HepG2 (cell line): ENCODE measurements around the gene MAP1LC3B. TPM values are rescaled to one million over a fixed set of nuclear protein-coding genes. Genes with fewer than 3 reads are reported as not detected.
A peak's percentile ranks its signal among the peaks of the same experiment; 100 is the strongest.

Source experiments
- ARNTL ChIP-seq: sonication (generic); formaldehyde crosslinking; IDR thresholded peaks from 2 replicates; pipeline ENCODE4 v1.4.0; 2020; ENCODE audit warnings: mild to moderate bottlenecking, missing genetic modification reagents
- CENPX ChIP-seq: sonication (generic); formaldehyde crosslinking; IDR thresholded peaks from 2 replicates; pipeline ENCODE4 v1.9.0; 2021; ENCODE audit warnings: mild to moderate bottlenecking, missing genetic modification reagents, moderate library complexity
- DR1 ChIP-seq: sonication (generic); formaldehyde crosslinking; IDR thresholded peaks from 2 replicates; pipeline ENCODE4 v1.8.0; 2021; ENCODE audit warnings: mild to moderate bottlenecking, missing genetic modification reagents, inconsistent platforms
- EP300 ChIP-seq, 3 experiments: sonication (generic) in 1 of 3; formaldehyde crosslinking in 1 of 3; IDR thresholded peaks; 2 replicates each; pipeline versions ENCODE4 v1.5.1 to v1.6.1; 2011 to 2020; ENCODE audit warnings: low read depth in 2 of 3, low read length in 2 of 3, borderline replicate concordance in 1 of 3, improper control_type of control experiment in 1 of 3, mild to moderate bottlenecking in 1 of 3, missing genetic modification reagents in 1 of 3, moderate library complexity in 1 of 3
- ERF ChIP-seq: IDR thresholded peaks from 2 replicates; pipeline ENCODE4 v1.6.1; 2018; ENCODE audit warnings: missing biosample characterization, missing genetic modification reagents
- EZH2 ChIP-seq: conservative IDR thresholded peaks from 2 replicates; pipeline ENCODE4 v1.6.1; 2012; ENCODE audit warnings: mild to moderate bottlenecking, low read depth, low read length, moderate library complexity
- GABPB1 ChIP-seq: IDR thresholded peaks from 2 replicates; pipeline ENCODE4 v1.6.1; 2016; ENCODE audit warnings: mild to moderate bottlenecking, missing genetic modification reagents, moderate library complexity, missing compliant biosample characterization
- KAT8 ChIP-seq: IDR thresholded peaks from 2 replicates; pipeline ENCODE4 v1.6.1; 2016; ENCODE audit warnings: missing genetic modification reagents, missing compliant biosample characterization
- KLF9 ChIP-seq: IDR thresholded peaks from 2 replicates; pipeline ENCODE4 v1.6.1; 2016; ENCODE audit warnings: low read depth
- MLLT10 ChIP-seq: sonication (generic); formaldehyde crosslinking; IDR thresholded peaks from 2 replicates; pipeline ENCODE4 v1.4.0; 2020; ENCODE audit warnings: missing genetic modification reagents
- MTF1 ChIP-seq: sonication (generic); formaldehyde crosslinking; IDR thresholded peaks from 2 replicates; pipeline ENCODE4 v1.5.0; 2020; ENCODE audit warnings: missing genetic modification reagents
- NFE2L1 ChIP-seq: sonication (generic); formaldehyde crosslinking; IDR thresholded peaks from 2 replicates; pipeline ENCODE4 v1.4.0; 2020; ENCODE audit warnings: missing genetic modification reagents, mild to moderate bottlenecking, borderline replicate concordance
- NR1H2 ChIP-seq: sonication (generic); formaldehyde crosslinking; IDR thresholded peaks from 2 replicates; pipeline ENCODE4 v1.8.1; 2022; ENCODE audit warnings: low read depth, missing genetic modification reagents, borderline replicate concordance
- POLR2AphosphoS2 ChIP-seq: IDR thresholded peaks from 2 replicates; pipeline ENCODE4 v1.6.1; 2011; ENCODE audit warnings: low read depth, low read length, improper control_type of control experiment
- SAFB2 ChIP-seq: sonication (generic); formaldehyde crosslinking; IDR thresholded peaks from 2 replicates; pipeline ENCODE4 v1.5.1; 2020; ENCODE audit warnings: missing genetic modification reagents, low read depth, mild to moderate bottlenecking, borderline replicate concordance
- SRSF1 ChIP-seq: fragments of 200-400 bp; formaldehyde crosslinking; optimal IDR thresholded peaks from 2 replicates; pipeline ENCODE3; 2017; ENCODE audit warnings: mild to moderate bottlenecking, low read depth, low read length, moderate library complexity
- TCF7 ChIP-seq: sonication (generic); IDR thresholded peaks from 2 replicates; pipeline ENCODE4 v1.6.1; 2016; ENCODE audit warnings: antibody characterized with exemption, low read depth
- ZFP37 ChIP-seq: sonication (generic); formaldehyde crosslinking; IDR thresholded peaks from 2 replicates; pipeline ENCODE4 v1.4.0; 2020; ENCODE audit warnings: missing genetic modification reagents, borderline replicate concordance
- ZNF24 ChIP-seq: fragments of 450-650 bp; IDR thresholded peaks from 2 replicates; pipeline ENCODE4 v1.6.1; 2017; ENCODE audit warnings: antibody characterized with exemption, mild to moderate bottlenecking
- ZNF44 ChIP-seq: sonication (generic); formaldehyde crosslinking; IDR thresholded peaks from 2 replicates; pipeline ENCODE4 v1.5.1; 2020; ENCODE audit warnings: mild to moderate bottlenecking, missing genetic modification reagents
- ZNF468 ChIP-seq: sonication (generic); formaldehyde crosslinking; IDR thresholded peaks from 2 replicates; pipeline ENCODE4 v1.8.0; 2022; ENCODE audit warnings: mild to moderate bottlenecking, moderate library complexity, missing genetic modification reagents
- ZNF569 ChIP-seq: sonication (generic); formaldehyde crosslinking; IDR thresholded peaks from 2 replicates; pipeline ENCODE4 v1.5.0; 2020; ENCODE audit warnings: mild to moderate bottlenecking, missing genetic modification reagents, moderate library complexity, borderline replicate concordance
- ZNF652 ChIP-seq: IDR thresholded peaks from 2 replicates; pipeline ENCODE4 v1.6.1; 2016; ENCODE audit warnings: low read depth, borderline replicate concordance
- ZNF761 ChIP-seq: sonication (generic); formaldehyde crosslinking; conservative IDR thresholded peaks from 2 replicates; pipeline ENCODE4 v1.4.0; 2020; ENCODE audit warnings: mild to moderate bottlenecking, missing genetic modification reagents
- polyA plus RNA-seq, 8 experiments: library from polyadenylated mRNA; depleted of rRNA in 3 of 8; stranded (reverse) in 7 of 8; unstranded in 1 of 8; fragments of >200 nt; fragmentation: Illumina TruSeq in 4 of 8; extraction: Trizol in 4 of 8; gene quantifications; 2 replicates each; pipeline versions ENCODE4 v1.2.1 to v1.2.3, GENCODE V29; 2011 to 2016; ENCODE audit warnings: low read depth in 4 of 8, missing spikeins in 1 of 8, mixed read lengths in 1 of 8; ENCODE audit not compliant: insufficient read depth in 1 of 8
- total RNA-seq, 5 experiments: library from RNA; depleted of rRNA; stranded (reverse); fragments of >200 nt; fragmentation: Illumina TruSeq; extraction: Trizol; gene quantifications; 2 replicates each; pipeline ENCODE4 v1.2.3, GENCODE V29; 2016; ENCODE audit warnings: low read depth in 1 of 5
- TF ChIP-seq, protein P1 (sequence below): IDR thresholded peaks from 2 replicates; pipeline ENCODE4 v1.6.1; 2018; ENCODE audit warnings: missing genetic modification reagents, mild to moderate bottlenecking, missing compliant biosample characterization
- TF ChIP-seq, protein P2 (sequence below): sonication (generic); formaldehyde crosslinking; IDR thresholded peaks from 2 replicates; pipeline ENCODE4 v1.8.1; 2023; ENCODE audit warnings: mild to moderate bottlenecking, missing genetic modification reagents
- TF ChIP-seq, protein P3 (sequence below): sonication (generic); IDR thresholded peaks from 2 replicates; pipeline ENCODE4 v1.6.1; 2016; ENCODE audit warnings: low read depth, borderline replicate concordance

MAP1LC3B gene
- total and polyA plus RNA-seq, 2 of the 13 experiments (the other 11 are each of a cell fraction or from before 2014, with no cell fraction given): 15.7 to 37.4 TPM

DNA sequence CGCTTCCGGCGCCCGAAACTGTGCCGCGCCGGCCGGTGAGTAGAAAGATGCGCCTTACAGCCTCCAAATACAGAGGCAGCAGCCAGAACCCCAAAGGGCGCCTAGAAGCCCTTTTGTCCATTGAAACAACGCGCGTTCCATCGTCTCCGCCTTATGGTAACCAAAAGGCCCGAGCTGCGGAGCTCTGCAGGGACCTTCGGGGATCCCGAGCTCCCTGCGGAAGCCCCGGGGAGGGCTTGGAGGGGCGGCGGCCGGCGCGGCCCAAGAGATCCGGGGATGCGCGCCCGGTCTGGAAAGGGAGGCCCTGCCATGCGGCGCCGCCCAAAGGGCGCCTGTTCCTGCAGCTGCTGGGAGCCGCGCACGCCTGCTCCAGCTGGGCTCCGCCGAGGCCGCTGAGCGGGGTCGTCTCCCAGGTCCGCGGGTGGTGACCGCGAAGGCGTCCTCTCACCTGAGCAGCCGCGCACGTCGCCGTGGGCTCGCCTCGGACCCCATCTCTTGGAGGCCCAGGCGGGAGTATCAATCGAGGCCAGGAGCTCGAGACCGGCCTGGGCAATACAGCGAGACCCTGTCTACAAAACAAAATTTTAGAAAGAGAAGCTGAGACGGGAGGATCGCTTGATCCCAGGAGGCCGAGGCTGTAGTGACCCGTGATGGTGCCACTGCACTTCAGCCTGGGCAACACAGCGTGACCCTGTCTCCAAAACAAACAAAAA is 7.8 kb upstream of the MAP1LC3B start (continued):
- TF ChIP-seq SAFB2 (CRISPR knock-in tag) (no peak; the same call in 1 of the 2 replicates), EZH2 (no peak), MTF1 (CRISPR knock-in tag) (peak; percentile 13; the same call in 1 of the 2 replicates), ERF (CRISPR knock-in tag) (peak; percentile 23), ZFP37 (CRISPR knock-in tag) (peak; percentile 17), ZNF652 (CRISPR knock-in tag) (no peak), ARNTL (CRISPR knock-in tag) (peak; percentile 42; the same call in 1 of the 2 replicates), ZNF24 (no peak; the same call in 1 of the 2 replicates), CENPX (CRISPR knock-in tag) (no peak), KLF9 (peak; percentile 55; the same call in 1 of the 2 replicates), ZNF569 (CRISPR knock-in tag) (0 out of 2 replicates have a peak, but pooled peaks have one; percentile 89), EP300 (IDR thresholded peaks at IDR 0.05; ENCODE audit: low read depth in 2 of 2, low read length in 2 of 2) (0 out of 4 replicates have a peak, but pooled peaks of 1 of the 2 experiments have one; percentile 5), EP300 (CRISPR knock-in tag; IDR thresholded peaks at IDR 0.05; ENCODE audit: borderline replicate concordance) (no peak), POLR2AphosphoS2 (no peak), NFE2L1 (no peak), ZNF44 (peak; percentile 46; the same call in 1 of the 2 replicates), TCF7 (0 out of 2 replicates have a peak, but pooled peaks have one; percentile 15), DR1 (CRISPR knock-in tag) (0 out of 2 replicates have a peak, but pooled peaks have one; percentile 0), SRSF1 (peak; percentile 23), NR1H2 (CRISPR knock-in tag) (peak; percentile 63; the same call in 1 of the 2 replicates), KAT8 (CRISPR knock-in tag) (peak; percentile 65; the same call in 1 of the 2 replicates), ZNF761 (CRISPR knock-in tag) (0 out of 2 replicates have a peak, but pooled peaks have one; percentile 11), ZNF468 (CRISPR knock-in tag) (no peak), GABPB1 (peak; percentile 75; the same call in 1 of the 2 replicates), MLLT10 (CRISPR knock-in tag) (no peak)
- TF ChIP-seq, protein P1, sequence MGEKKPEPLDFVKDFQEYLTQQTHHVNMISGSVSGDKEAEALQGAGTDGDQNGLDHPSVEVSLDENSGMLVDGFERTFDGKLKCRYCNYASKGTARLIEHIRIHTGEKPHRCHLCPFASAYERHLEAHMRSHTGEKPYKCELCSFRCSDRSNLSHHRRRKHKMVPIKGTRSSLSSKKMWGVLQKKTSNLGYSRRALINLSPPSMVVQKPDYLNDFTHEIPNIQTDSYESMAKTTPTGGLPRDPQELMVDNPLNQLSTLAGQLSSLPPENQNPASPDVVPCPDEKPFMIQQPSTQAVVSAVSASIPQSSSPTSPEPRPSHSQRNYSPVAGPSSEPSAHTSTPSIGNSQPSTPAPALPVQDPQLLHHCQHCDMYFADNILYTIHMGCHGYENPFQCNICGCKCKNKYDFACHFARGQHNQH (CRISPR knock-in tag): peak; percentile 1; the same call in 1 of the 2 replicates
- TF ChIP-seq, protein P2, sequence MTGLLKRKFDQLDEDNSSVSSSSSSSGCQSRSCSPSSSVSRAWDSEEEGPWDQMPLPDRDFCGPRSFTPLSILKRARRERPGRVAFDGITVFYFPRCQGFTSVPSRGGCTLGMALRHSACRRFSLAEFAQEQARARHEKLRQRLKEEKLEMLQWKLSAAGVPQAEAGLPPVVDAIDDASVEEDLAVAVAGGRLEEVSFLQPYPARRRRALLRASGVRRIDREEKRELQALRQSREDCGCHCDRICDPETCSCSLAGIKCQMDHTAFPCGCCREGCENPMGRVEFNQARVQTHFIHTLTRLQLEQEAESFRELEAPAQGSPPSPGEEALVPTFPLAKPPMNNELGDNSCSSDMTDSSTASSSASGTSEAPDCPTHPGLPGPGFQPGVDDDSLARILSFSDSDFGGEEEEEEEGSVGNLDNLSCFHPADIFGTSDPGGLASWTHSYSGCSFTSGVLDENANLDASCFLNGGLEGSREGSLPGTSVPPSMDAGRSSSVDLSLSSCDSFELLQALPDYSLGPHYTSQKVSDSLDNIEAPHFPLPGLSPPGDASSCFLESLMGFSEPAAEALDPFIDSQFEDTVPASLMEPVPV (CRISPR knock-in tag): peak; percentile 89; the same call in 1 of the 2 replicates
- TF ChIP-seq, protein P3, sequence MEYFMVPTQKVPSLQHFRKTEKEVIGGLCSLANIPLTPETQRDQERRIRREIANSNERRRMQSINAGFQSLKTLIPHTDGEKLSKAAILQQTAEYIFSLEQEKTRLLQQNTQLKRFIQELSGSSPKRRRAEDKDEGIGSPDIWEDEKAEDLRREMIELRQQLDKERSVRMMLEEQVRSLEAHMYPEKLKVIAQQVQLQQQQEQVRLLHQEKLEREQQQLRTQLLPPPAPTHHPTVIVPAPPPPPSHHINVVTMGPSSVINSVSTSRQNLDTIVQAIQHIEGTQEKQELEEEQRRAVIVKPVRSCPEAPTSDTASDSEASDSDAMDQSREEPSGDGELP: peak; percentile 84
